ENCODE measurements around the gene KDM7A. TPM values are rescaled to one million over a fixed set of nuclear protein-coding genes. Genes with fewer than 3 reads are reported as not detected.

The KDM7A gene
- total RNA-seq, 1 donor from 2014 or later: 25.4 TPM

GRCh38 chr7:140036224-140036962, 140.4 kb downstream of the KDM7A start:
- H3K4me3 Mint-ChIP-seq (ENCODE audit: unreplicated experiment): no peak overlapping the region
- H3K9me3 Mint-ChIP-seq (ENCODE audit: unreplicated experiment): peaks cover 5% of the 10 kb centered on the region
- peaks cover 8% of the 10 kb centered on the region for H3K4me1 Mint-ChIP-seq (ENCODE audit: low read depth, unreplicated experiment)
- H3K36me3 Mint-ChIP-seq (ENCODE audit: unreplicated experiment): no peaks in the 10 kb centered on the region
- DNase-seq: no peak
- TF ChIP-seq, protein P1, sequence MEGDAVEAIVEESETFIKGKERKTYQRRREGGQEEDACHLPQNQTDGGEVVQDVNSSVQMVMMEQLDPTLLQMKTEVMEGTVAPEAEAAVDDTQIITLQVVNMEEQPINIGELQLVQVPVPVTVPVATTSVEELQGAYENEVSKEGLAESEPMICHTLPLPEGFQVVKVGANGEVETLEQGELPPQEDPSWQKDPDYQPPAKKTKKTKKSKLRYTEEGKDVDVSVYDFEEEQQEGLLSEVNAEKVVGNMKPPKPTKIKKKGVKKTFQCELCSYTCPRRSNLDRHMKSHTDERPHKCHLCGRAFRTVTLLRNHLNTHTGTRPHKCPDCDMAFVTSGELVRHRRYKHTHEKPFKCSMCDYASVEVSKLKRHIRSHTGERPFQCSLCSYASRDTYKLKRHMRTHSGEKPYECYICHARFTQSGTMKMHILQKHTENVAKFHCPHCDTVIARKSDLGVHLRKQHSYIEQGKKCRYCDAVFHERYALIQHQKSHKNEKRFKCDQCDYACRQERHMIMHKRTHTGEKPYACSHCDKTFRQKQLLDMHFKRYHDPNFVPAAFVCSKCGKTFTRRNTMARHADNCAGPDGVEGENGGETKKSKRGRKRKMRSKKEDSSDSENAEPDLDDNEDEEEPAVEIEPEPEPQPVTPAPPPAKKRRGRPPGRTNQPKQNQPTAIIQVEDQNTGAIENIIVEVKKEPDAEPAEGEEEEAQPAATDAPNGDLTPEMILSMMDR (IDR thresholded peaks at IDR 0.05; ENCODE audit: partially characterized antibody, unreplicated experiment): no peak
- peaks cover 6% of the 10 kb centered on the region for H3K27me3 Mint-ChIP-seq (ENCODE audit: unreplicated experiment)
- H3K27ac Mint-ChIP-seq (ENCODE audit: unreplicated experiment): no peak overlapping the region

- Mint-ChIP-seq H3K9me3 (ENCODE audit: unreplicated experiment) (peaks cover 5% of the 10 kb centered on the region), H3K4me1 (ENCODE audit: low read depth, unreplicated experiment) (peaks cover 8% of the 10 kb centered on the region), H3K27ac (ENCODE audit: unreplicated experiment) (no peak overlapping the region), H3K36me3 (ENCODE audit: unreplicated experiment) (no peaks in the 10 kb centered on the region), H3K27me3 (ENCODE audit: unreplicated experiment) (peaks cover 6% of the 10 kb centered on the region), H3K4me3 (ENCODE audit: unreplicated experiment) (no peak overlapping the region)
- TF ChIP-seq, protein P1 (IDR thresholded peaks at IDR 0.05; ENCODE audit: partially characterized antibody, unreplicated experiment): no peak
- no peak for DNase-seq
These were observed 141.2 kb downstream of the KDM7A start for GRCh38 chr7:140035400-140036223.

Other genes starting within 250 kb of the KDM7A start
- 0.15 TPM for gene PARP12, start 114.0 kb downstream of the KDM7A start, total RNA-seq (ENCODE audit: unreplicated experiment)
- gene SLC37A3, start 221.5 kb upstream of the KDM7A start, total RNA-seq (ENCODE audit: unreplicated experiment): 84.5 TPM
- not detected for gene RAB19, start 227.1 kb upstream of the KDM7A start, total RNA-seq (ENCODE audit: unreplicated experiment)